A673 (cell line): Measurements from ENCODE around the gene HOXB3. TPM values are rescaled to one million over a fixed set of nuclear protein-coding genes. Genes with fewer than 3 reads are reported as not detected.

Experiments used
- BruUV-seq: library from RNA; stranded (reverse); fragments of 400-500 nt; replicated peaks from 2 replicates; lab custom pipeline; 2021; lab: Mats Ljungman, UMichigan
- CTCF ChIA-PET: fragments of 300-600 bp; sonication (Branson Sonifier 250); formaldehyde crosslinking; loops from one replicate; lab custom pipeline; 2022; ENCODE audit warnings: antibody characterized with exemption; lab: Charles Lee
- POLR2A ChIA-PET: fragments of 300-600 bp; sonication (Branson Sonifier 250); formaldehyde crosslinking; loops from one replicate; lab custom pipeline; 2022; ENCODE audit warnings: antibody characterized with exemption; ENCODE audit not compliant: low non-redundant PET; lab: Charles Lee
- DNase-seq: peaks from one replicate; pipeline ENCODE4 v3.0.0-alpha.2; 2015; ENCODE audit warnings: low spot score
- H3K27ac ChIP-seq: fragments of 200-600 bp; sonication (generic); 2 replicates; pipeline ENCODE4 v1.5.1; 2016; ENCODE audit warnings: mixed run types, low read depth, mild to moderate bottlenecking, mixed read lengths, antibody characterized with exemption, low read length; ENCODE audit not compliant: poor library complexity, severe bottlenecking
- H3K27me3 ChIP-seq: fragments of 200-600 bp; sonication (generic); replicated peaks from 2 replicates; pipeline ENCODE4 v1.6.1; 2017; ENCODE audit warnings: mixed run types, low read depth, mild to moderate bottlenecking, mixed read lengths, antibody characterized with exemption, low read length; ENCODE audit not compliant: insufficient read depth, poor library complexity
- H3K36me3 ChIP-seq: fragments of 200-600 bp; sonication (generic); 2 replicates; pipeline ENCODE4 v1.6.1; 2016; ENCODE audit warnings: mixed run types, mild to moderate bottlenecking, mixed read lengths, antibody characterized with exemption, low read length; ENCODE audit not compliant: insufficient read depth, poor library complexity, severe bottlenecking
- H3K4me1 ChIP-seq: fragments of 200-600 bp; sonication (generic); 2 replicates; pipeline ENCODE4 v1.6.1; 2017; ENCODE audit warnings: mixed run types, mild to moderate bottlenecking, mixed read lengths, antibody characterized with exemption, low read length; ENCODE audit not compliant: insufficient read depth, poor library complexity, severe bottlenecking
- H3K4me3 ChIP-seq: fragments of 200-600 bp; sonication (generic); 2 replicates; pipeline ENCODE4 v1.5.1; 2016; ENCODE audit warnings: low read depth, mixed run types, mild to moderate bottlenecking, mixed read lengths, low read length; ENCODE audit not compliant: poor library complexity, severe bottlenecking
- H3K9me3 ChIP-seq: fragments of 200-600 bp; sonication (generic); 2 replicates; pipeline ENCODE4 v1.6.1; 2016; ENCODE audit warnings: mixed run types, low read depth, mild to moderate bottlenecking, mixed read lengths, antibody characterized with exemption, low read length; ENCODE audit not compliant: poor library complexity, severe bottlenecking
- CTCF ChIP-seq: fragments of 300-800, 200-600 bp; sonication (generic); conservative IDR thresholded peaks from 2 replicates; pipeline ENCODE4 v1.5.1; 2017; ENCODE audit warnings: low read depth, mild to moderate bottlenecking, antibody characterized with exemption, low read length, moderate library complexity, mixed read lengths
- EZH2 ChIP-seq: fragments of 200-600 bp; sonication (generic); IDR thresholded peaks from 2 replicates; pipeline ENCODE4 v1.6.1; 2017; ENCODE audit warnings: borderline replicate concordance, low read depth, mild to moderate bottlenecking, mixed read lengths, antibody characterized with exemption, low read length; ENCODE audit not compliant: poor library complexity, severe bottlenecking
- intact Hi-C: fragments of 100-400 bp; cut with micrococcal nuclease; formaldehyde crosslinking; loops from one replicate; pipeline ENCODE4 v1.10.0; 2022; ENCODE audit not compliant: unreplicated experiment
- total RNA-seq: library from RNA; stranded (reverse); gene quantifications from 2 replicates; pipeline ENCODE4 v1.2.3, GENCODE V29; 2021

HOXB3 gene
- total RNA-seq, 1 experiment from 2014 or later = 40.7 TPM

GRCh38 chr17:48592577-48592976, 2.5 kb upstream of the HOXB3 start:
- intact Hi-C loops = no loop called here
- no peak for DNase-seq
- Histone ChIP-seq H3K4me3 (no peak overlapping the region), H3K27ac (no peak overlapping the region), H3K9me3 (no peaks in the 10 kb centered on the region), H3K4me1 (peaks cover 48% of the 10 kb centered on the region), H3K36me3 (peaks cover 12% of the 10 kb centered on the region), H3K27me3 (no peaks in the 10 kb centered on the region)
- no TSS peak for BruUV-seq
- TF ChIP-seq EZH2 = no peak
- no peak for TF ChIP-seq CTCF
- ChIA-PET CTCF (interaction anchor here (0.7 to 1.5 kb wide), 5 partner anchors 9 to 284 kb away, joined by 3 read pairs; no protein-coding TSS in a partner anchor), POLR2A (no interaction called here)

- ChIA-PET CTCF (interaction anchor here (1.5 kb wide), 1 partner anchor 8 kb away, joined by 3 read pairs; no protein-coding TSS in a partner anchor), POLR2A (no interaction called here)
- BruUV-seq = no TSS peak
- no peak overlapping the region for H3K27ac ChIP-seq
- intact Hi-C loops = no loop called here
- peaks cover 12% of the 10 kb centered on the region for H3K36me3 ChIP-seq
- no peak overlapping the region for H3K4me3 ChIP-seq
- TF ChIP-seq CTCF (no peak), EZH2 (no peak)
- no peaks in the 10 kb centered on the region for H3K27me3 ChIP-seq
- DNase-seq = no peak
- peaks cover 48% of the 10 kb centered on the region for H3K4me1 ChIP-seq
- H3K9me3 ChIP-seq = no peaks in the 10 kb centered on the region
Observed at GRCh38 chr17:48592057-48592514, 2.0 kb upstream of the HOXB3 start.

GRCh38 chr17:48591255-48592056, 1.4 kb upstream of the HOXB3 start:
- intact Hi-C loops = no loop called here
- no peaks in the 10 kb centered on the region for H3K9me3 ChIP-seq
- no TSS peak for BruUV-seq
- CTCF ChIA-PET = no interaction called here
- no peak overlapping the region for H3K4me3 ChIP-seq
- H3K27me3 ChIP-seq = no peaks in the 10 kb centered on the region
- peaks cover 49% of the 10 kb centered on the region for H3K4me1 ChIP-seq
- peaks cover 12% of the 10 kb centered on the region for H3K36me3 ChIP-seq
- POLR2A ChIA-PET = no interaction called here
- no peak for TF ChIP-seq EZH2
- no peak for TF ChIP-seq CTCF
- peak overlapping the region; percentile 33 for H3K27ac ChIP-seq
- DNase-seq = no peak
